ENCODE results near the gene TAF8.

- TF ChIP-seq CTCF (IDR thresholded peaks at IDR 0.05) (peak in 4 of 12 donors; percentile 12 to 36 (median 18)), POLR2A (IDR thresholded peaks at IDR 0.05) (no peak)
These were observed 36.0 kb downstream of the TAF8 start for GRCh38 chr6:42086046-42087035.
